Endothelial cell of umbilical vein (primary cell): ENCODE results near the gene TRIM10. TPM values are rescaled to one million over a fixed set of nuclear protein-coding genes. Genes with fewer than 3 reads are reported as not detected.

Source experiments
- BruUV-seq: library from RNA; stranded (reverse); fragments of 400-500 nt; replicated peaks from 2 replicates; lab custom pipeline; 2021; lab: Mats Ljungman, UMichigan
- CTCF ChIA-PET: fragments of 300-600, 350-600 bp; sonication (Branson Sonifier 250); formaldehyde crosslinking; loops from one replicate; lab custom pipeline; 2021; ENCODE audit warnings: antibody characterized with exemption, inconsistent platforms; lab: Charles Lee
- POLR2A ChIA-PET: fragments of 300-600, 350-600 bp; sonication (Branson Sonifier 250); formaldehyde crosslinking; loops from one replicate; lab custom pipeline; 2021; ENCODE audit warnings: antibody characterized with exemption, inconsistent platforms; lab: Charles Lee
- DNase-seq: peaks from one replicate; pipeline ENCODE4 v3.0.0-alpha.2; 2011; ENCODE audit warnings: low read depth, low spot score
- FAIRE-seq: peaks from 2 replicates; lab custom pipeline; 2011; peaks lifted over from hg19 to GRCh38; lab: Jason Lieb, UNC
- H2AFZ ChIP-seq: 2 replicates; pipeline ENCODE4 v1.6.0; 2012; ENCODE audit warnings: low read depth, low read length, control low read depth, inconsistent platforms
- H3K27ac ChIP-seq: 2 replicates; pipeline ENCODE4 v1.5.1; 2011; ENCODE audit warnings: low read depth, mild to moderate bottlenecking, control low read depth, low read length, moderate library complexity; ENCODE audit not compliant: insufficient read depth
- H3K27me3 ChIP-seq, 2 experiments: 2 replicates each; pipeline versions ENCODE4 v1.6.0 to v1.6.1; 2011; ENCODE audit warnings: low read length in 2 of 2, mixed read lengths in 1 of 2; ENCODE audit not compliant: control insufficient read depth in 2 of 2, insufficient read depth in 2 of 2
- H3K36me3 ChIP-seq, 2 experiments: 2 replicates in 1 of 2; 3 replicates in 1 of 2; pipeline ENCODE4 v1.5.1; 2011; ENCODE audit warnings: low read length in 2 of 2, mild to moderate bottlenecking in 1 of 2, moderate library complexity in 1 of 2; ENCODE audit not compliant: control insufficient read depth in 2 of 2, insufficient read depth in 2 of 2; ENCODE audit errors: extremely low read depth in 1 of 2
- H3K4me1 ChIP-seq: 3 replicates; pipeline ENCODE4 v1.5.1; 2011; ENCODE audit warnings: mild to moderate bottlenecking, low read length; ENCODE audit not compliant: control insufficient read depth, insufficient read depth; ENCODE audit errors: extremely low read depth
- H3K4me2 ChIP-seq: 2 replicates; pipeline ENCODE4 v1.6.1; 2011; ENCODE audit warnings: low read length, control low read depth, mixed read lengths; ENCODE audit not compliant: insufficient read depth
- H3K4me3 ChIP-seq, 3 experiments: fragments of 200-600 bp in 1 of 3; sonication (generic), shearing (Covaris generic) in 1 of 3; replicated peaks in 1 of 3; 2 replicates each; pipeline ENCODE4 v1.5.1; 2011 to 2016; ENCODE audit warnings: control low read depth in 3 of 3, low read length in 3 of 3, mild to moderate bottlenecking in 2 of 3, inconsistent platforms in 1 of 3, low read depth in 1 of 3, moderate library complexity in 1 of 3; ENCODE audit not compliant: insufficient read depth in 1 of 3
- H3K79me2 ChIP-seq: 2 replicates; pipeline ENCODE4 v1.6.0; 2012; ENCODE audit warnings: low read length, inconsistent platforms; ENCODE audit not compliant: control insufficient read depth, insufficient read depth
- H3K9ac ChIP-seq: replicated peaks from 2 replicates; pipeline ENCODE3; 2011; ENCODE audit warnings: low read length, control low read depth; ENCODE audit not compliant: insufficient read depth; ENCODE audit errors: extremely low read depth
- H3K9me1 ChIP-seq: replicated peaks from 3 replicates; pipeline ENCODE4 v1.6.0; 2011; ENCODE audit warnings: mild to moderate bottlenecking, low read length; ENCODE audit not compliant: control insufficient read depth, insufficient read depth; ENCODE audit errors: extremely low read depth
- H3K9me3 ChIP-seq: replicated peaks from 2 replicates; pipeline ENCODE4 v1.5.1; 2012; ENCODE audit warnings: low read length, inconsistent platforms; ENCODE audit not compliant: control insufficient read depth, insufficient read depth
- H4K20me1 ChIP-seq: replicated peaks from 2 replicates; pipeline ENCODE3; 2011; ENCODE audit warnings: mild to moderate bottlenecking, low read length; ENCODE audit not compliant: control insufficient read depth, insufficient read depth; ENCODE audit errors: extremely low read depth
- EZH2 ChIP-seq: IDR thresholded peaks from 2 replicates; pipeline ENCODE4 v1.6.1; 2012; ENCODE audit warnings: borderline replicate concordance, low read depth, mild to moderate bottlenecking, moderate library complexity, low read length, inconsistent platforms; ENCODE audit not compliant: severe bottlenecking
- FOS ChIP-seq: IDR thresholded peaks from 2 replicates; pipeline ENCODE4 v1.6.1; 2011; ENCODE audit warnings: mild to moderate bottlenecking, low read length, moderate library complexity, borderline replicate concordance; ENCODE audit not compliant: insufficient read depth
- GATA2 ChIP-seq: IDR thresholded peaks from 2 replicates; pipeline ENCODE4 v1.7.0; 2011; ENCODE audit warnings: low read depth, mild to moderate bottlenecking, moderate library complexity, mixed read lengths, low read length; ENCODE audit not compliant: insufficient read length, insufficient read depth
- MYC ChIP-seq: IDR thresholded peaks from one replicate; pipeline ENCODE4 v1.6.1; 2011; ENCODE audit warnings: mild to moderate bottlenecking, low read depth, low read length
- POLR2A ChIP-seq: IDR thresholded peaks from 2 replicates; pipeline ENCODE4 v1.6.1; 2012; ENCODE audit warnings: low read depth, mild to moderate bottlenecking, control low read depth, low read length
- dilution Hi-C: fragments of 300-500 bp; cut with MboI; formaldehyde crosslinking; loops from one replicate; pipeline ENCODE4 v1.15.0; 2019; ENCODE audit warnings: low sequenced_read_pairs; ENCODE audit not compliant: extremely low pct_ligation_motif_present
- intact Hi-C: fragments of 100-400 bp; cut with micrococcal nuclease; formaldehyde crosslinking; loops from one replicate; pipeline ENCODE4 v1.10.0; 2022
- polyA plus RNA-seq, 4 experiments: library from polyadenylated mRNA; depleted of rRNA in 3 of 4; stranded (reverse) in 3 of 4; unstranded in 1 of 4; fragments of >200 nt; gene quantifications; 2 replicates each; pipeline versions ENCODE4 v1.2.1 to v1.2.3, GENCODE V29; 2011 to 2012; ENCODE audit warnings: missing spikeins in 1 of 4
- total RNA-seq: library from RNA; stranded (reverse); gene quantifications from 2 replicates; pipeline ENCODE4 v1.2.3, GENCODE V29; 2021
- TF ChIP-seq, protein P1 (sequence below): IDR thresholded peaks from 2 replicates; pipeline ENCODE4 v1.6.1; 2011; ENCODE audit not compliant: insufficient read depth, insufficient read length

Gene TRIM10
- total and polyA plus RNA-seq, 2 donors (not counting 3 experiments of a cell fraction or from before 2014, with no cell fraction given) = not detected

GRCh38 chr6:30207619-30208295 lies 46.7 kb upstream of the TRIM10 start:
- dilution Hi-C loops = no loop called here
- Histone ChIP-seq H2AFZ (no peak overlapping the region), H3K9ac (no peak overlapping the region), H3K4me3 (no peak overlapping the region), H3K27ac (no peak overlapping the region), H3K4me2 (no peak overlapping the region), H3K9me3 (no peaks in the 10 kb centered on the region), H3K79me2 (peaks cover 62% of the 10 kb centered on the region), H3K36me3 (no peaks in the 10 kb centered on the region), H3K4me1 (peaks cover 20% of the 10 kb centered on the region), H4K20me1 (no peaks in the 10 kb centered on the region), H3K9me1 (no peaks in the 10 kb centered on the region), H3K27me3 (no peaks in the 10 kb centered on the region)
- intact Hi-C loops = no loop called here
- DNase-seq (peak; percentile 57), FAIRE-seq (no peak)
- BruUV-seq = no TSS peak
- POLR2A ChIA-PET = no interaction called here
- TF ChIP-seq FOS (no peak), MYC (no peak), GATA2 (no peak), POLR2A (no peak), EZH2 (no peak)
- TF ChIP-seq, protein P1, sequence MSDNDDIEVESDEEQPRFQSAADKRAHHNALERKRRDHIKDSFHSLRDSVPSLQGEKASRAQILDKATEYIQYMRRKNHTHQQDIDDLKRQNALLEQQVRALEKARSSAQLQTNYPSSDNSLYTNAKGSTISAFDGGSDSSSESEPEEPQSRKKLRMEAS = no peak
- CTCF ChIA-PET = interaction anchor here (2.7 kb wide), 1 partner anchor 11 kb away, joined by 18 read pairs; no protein-coding TSS in a partner anchor
